Endothelial cell of umbilical vein (primary cell): ENCODE results near the gene MAPT. TPM values are rescaled to one million over a fixed set of nuclear protein-coding genes. Genes with fewer than 3 reads are reported as not detected.

ENCODE experiments used
- BruUV-seq: library from RNA; stranded (reverse); fragments of 400-500 nt; replicated peaks from 2 replicates; lab custom pipeline; 2021; lab: Mats Ljungman, UMichigan
- CTCF ChIA-PET: fragments of 300-600, 350-600 bp; sonication (Branson Sonifier 250); formaldehyde crosslinking; loops from one replicate; lab custom pipeline; 2021; ENCODE audit warnings: antibody characterized with exemption, inconsistent platforms; lab: Charles Lee
- POLR2A ChIA-PET: fragments of 300-600, 350-600 bp; sonication (Branson Sonifier 250); formaldehyde crosslinking; loops from one replicate; lab custom pipeline; 2021; ENCODE audit warnings: antibody characterized with exemption, inconsistent platforms; lab: Charles Lee
- DNase-seq: peaks from one replicate; pipeline ENCODE4 v3.0.0-alpha.2; 2011; ENCODE audit warnings: low read depth, low spot score
- FAIRE-seq: peaks from 2 replicates; lab custom pipeline; 2011; peaks lifted over from hg19 to GRCh38; lab: Jason Lieb, UNC
- H2AFZ ChIP-seq: 2 replicates; pipeline ENCODE4 v1.6.0; 2012; ENCODE audit warnings: low read depth, low read length, control low read depth, inconsistent platforms
- H3K27ac ChIP-seq: 2 replicates; pipeline ENCODE4 v1.5.1; 2011; ENCODE audit warnings: low read depth, mild to moderate bottlenecking, control low read depth, low read length, moderate library complexity; ENCODE audit not compliant: insufficient read depth
- H3K27me3 ChIP-seq, 2 experiments: 2 replicates each; pipeline versions ENCODE4 v1.6.0 to v1.6.1; 2011; ENCODE audit warnings: low read length in 2 of 2, mixed read lengths in 1 of 2; ENCODE audit not compliant: control insufficient read depth in 2 of 2, insufficient read depth in 2 of 2
- H3K36me3 ChIP-seq, 2 experiments: 2 replicates in 1 of 2; 3 replicates in 1 of 2; pipeline ENCODE4 v1.5.1; 2011; ENCODE audit warnings: low read length in 2 of 2, mild to moderate bottlenecking in 1 of 2, moderate library complexity in 1 of 2; ENCODE audit not compliant: control insufficient read depth in 2 of 2, insufficient read depth in 2 of 2; ENCODE audit errors: extremely low read depth in 1 of 2
- H3K4me1 ChIP-seq: 3 replicates; pipeline ENCODE4 v1.5.1; 2011; ENCODE audit warnings: mild to moderate bottlenecking, low read length; ENCODE audit not compliant: control insufficient read depth, insufficient read depth; ENCODE audit errors: extremely low read depth
- H3K4me2 ChIP-seq: 2 replicates; pipeline ENCODE4 v1.6.1; 2011; ENCODE audit warnings: low read length, control low read depth, mixed read lengths; ENCODE audit not compliant: insufficient read depth
- H3K4me3 ChIP-seq, 3 experiments: fragments of 200-600 bp in 1 of 3; sonication (generic), shearing (Covaris generic) in 1 of 3; replicated peaks in 1 of 3; 2 replicates each; pipeline ENCODE4 v1.5.1; 2011 to 2016; ENCODE audit warnings: control low read depth in 3 of 3, low read length in 3 of 3, mild to moderate bottlenecking in 2 of 3, inconsistent platforms in 1 of 3, low read depth in 1 of 3, moderate library complexity in 1 of 3; ENCODE audit not compliant: insufficient read depth in 1 of 3
- H3K79me2 ChIP-seq: 2 replicates; pipeline ENCODE4 v1.6.0; 2012; ENCODE audit warnings: low read length, inconsistent platforms; ENCODE audit not compliant: control insufficient read depth, insufficient read depth
- H3K9ac ChIP-seq: replicated peaks from 2 replicates; pipeline ENCODE3; 2011; ENCODE audit warnings: low read length, control low read depth; ENCODE audit not compliant: insufficient read depth; ENCODE audit errors: extremely low read depth
- H3K9me1 ChIP-seq: replicated peaks from 3 replicates; pipeline ENCODE4 v1.6.0; 2011; ENCODE audit warnings: mild to moderate bottlenecking, low read length; ENCODE audit not compliant: control insufficient read depth, insufficient read depth; ENCODE audit errors: extremely low read depth
- H3K9me3 ChIP-seq: replicated peaks from 2 replicates; pipeline ENCODE4 v1.5.1; 2012; ENCODE audit warnings: low read length, inconsistent platforms; ENCODE audit not compliant: control insufficient read depth, insufficient read depth
- H4K20me1 ChIP-seq: replicated peaks from 2 replicates; pipeline ENCODE3; 2011; ENCODE audit warnings: mild to moderate bottlenecking, low read length; ENCODE audit not compliant: control insufficient read depth, insufficient read depth; ENCODE audit errors: extremely low read depth
- CTCF ChIP-seq, 2 donors: IDR thresholded peaks; 1 replicate in 1 of 2; 2 replicates in 1 of 2; pipeline ENCODE4 v1.5.1; 2011; ENCODE audit warnings: low read length in 2 of 2, mild to moderate bottlenecking in 2 of 2, moderate library complexity in 2 of 2, control low read depth in 1 of 2, inconsistent platforms in 1 of 2, low read depth in 1 of 2; ENCODE audit not compliant: insufficient read depth in 1 of 2; ENCODE audit errors: extremely low read depth in 1 of 2
- EZH2 ChIP-seq: IDR thresholded peaks from 2 replicates; pipeline ENCODE4 v1.6.1; 2012; ENCODE audit warnings: borderline replicate concordance, low read depth, mild to moderate bottlenecking, moderate library complexity, low read length, inconsistent platforms; ENCODE audit not compliant: severe bottlenecking
- FOS ChIP-seq: IDR thresholded peaks from 2 replicates; pipeline ENCODE4 v1.6.1; 2011; ENCODE audit warnings: mild to moderate bottlenecking, low read length, moderate library complexity, borderline replicate concordance; ENCODE audit not compliant: insufficient read depth
- GATA2 ChIP-seq: IDR thresholded peaks from 2 replicates; pipeline ENCODE4 v1.7.0; 2011; ENCODE audit warnings: low read depth, mild to moderate bottlenecking, moderate library complexity, mixed read lengths, low read length; ENCODE audit not compliant: insufficient read length, insufficient read depth
- JUN ChIP-seq: IDR thresholded peaks from 2 replicates; pipeline ENCODE4 v1.6.1; 2011; ENCODE audit warnings: borderline replicate concordance, low read depth; ENCODE audit not compliant: insufficient read length, insufficient read depth
- MAX ChIP-seq: IDR thresholded peaks from 2 replicates; pipeline ENCODE4 v1.6.1; 2011; ENCODE audit not compliant: insufficient read depth, insufficient read length
- MYC ChIP-seq: IDR thresholded peaks from one replicate; pipeline ENCODE4 v1.6.1; 2011; ENCODE audit warnings: mild to moderate bottlenecking, low read depth, low read length
- POLR2A ChIP-seq: IDR thresholded peaks from 2 replicates; pipeline ENCODE4 v1.6.1; 2012; ENCODE audit warnings: low read depth, mild to moderate bottlenecking, control low read depth, low read length
- POLR2AphosphoS5 ChIP-seq: IDR thresholded peaks from 2 replicates; pipeline ENCODE4 v1.6.1; 2012; ENCODE audit warnings: low read depth, mild to moderate bottlenecking, control low read depth, low read length, moderate library complexity; ENCODE audit not compliant: insufficient read depth
- dilution Hi-C: fragments of 300-500 bp; cut with MboI; formaldehyde crosslinking; loops from one replicate; pipeline ENCODE4 v1.15.0; 2019; ENCODE audit warnings: low sequenced_read_pairs; ENCODE audit not compliant: extremely low pct_ligation_motif_present
- intact Hi-C: fragments of 100-400 bp; cut with micrococcal nuclease; formaldehyde crosslinking; loops from one replicate; pipeline ENCODE4 v1.10.0; 2022
- polyA plus RNA-seq, 4 experiments: library from polyadenylated mRNA; depleted of rRNA in 3 of 4; stranded (reverse) in 3 of 4; unstranded in 1 of 4; fragments of >200 nt; gene quantifications; 2 replicates each; pipeline versions ENCODE4 v1.2.1 to v1.2.3, GENCODE V29; 2011 to 2012; ENCODE audit warnings: missing spikeins in 1 of 4
- total RNA-seq: library from RNA; stranded (reverse); gene quantifications from 2 replicates; pipeline ENCODE4 v1.2.3, GENCODE V29; 2021

The MAPT gene
- total and polyA plus RNA-seq, 2 donors (not counting 3 experiments of a cell fraction or from before 2014, with no cell fraction given): 0.04 to 0.51 TPM

DNA sequence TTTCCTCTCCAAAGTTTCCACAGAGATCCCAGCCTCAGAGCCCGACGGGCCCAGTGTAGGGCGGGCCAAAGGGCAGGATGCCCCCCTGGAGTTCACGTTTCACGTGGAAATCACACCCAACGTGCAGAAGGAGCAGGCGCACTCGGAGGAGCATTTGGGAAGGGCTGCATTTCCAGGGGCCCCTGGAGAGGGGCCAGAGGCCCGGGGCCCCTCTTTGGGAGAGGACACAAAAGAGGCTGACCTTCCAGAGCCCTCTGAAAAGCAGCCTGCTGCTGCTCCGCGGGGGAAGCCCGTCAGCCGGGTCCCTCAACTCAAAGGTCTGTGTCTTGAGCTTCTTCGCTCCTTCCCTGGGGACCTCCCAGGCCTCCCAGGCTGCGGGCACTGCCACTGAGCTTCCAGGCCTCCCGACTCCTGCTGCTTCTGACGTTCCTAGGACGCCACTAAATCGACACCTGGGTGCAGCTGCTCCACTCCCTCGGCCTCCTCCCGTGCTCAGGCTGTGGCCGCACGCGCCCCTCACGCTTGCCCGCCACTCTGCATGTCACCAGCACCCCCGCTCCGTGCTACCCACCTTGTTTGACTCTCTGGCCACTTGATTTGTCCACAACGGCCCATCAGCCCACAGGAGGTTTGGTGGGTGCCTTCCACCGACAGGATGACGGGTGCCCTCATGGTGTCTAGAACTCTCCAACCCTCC lies 89.4 kb downstream of the MAPT start:
- Histone ChIP-seq H3K9me3 (no peaks in the 10 kb centered on the region), H3K9ac (no peak overlapping the region), H3K4me3 (no peak overlapping the region), H4K20me1 (no peaks in the 10 kb centered on the region), H2AFZ (no peak overlapping the region), H3K27me3 (peaks cover 0 to 2% of the 10 kb centered on the region in 2 experiments), H3K79me2 (no peaks in the 10 kb centered on the region), H3K9me1 (no peaks in the 10 kb centered on the region), H3K4me2 (no peak overlapping the region), H3K27ac (no peak overlapping the region), H3K4me1 (no peaks in the 10 kb centered on the region), H3K36me3 (no peaks in the 10 kb centered on the region)
- DNase-seq: no peak
- CTCF ChIA-PET: interaction anchor here (1.1 kb wide), 1 partner anchor 34 kb away, joined by 4 read pairs; no protein-coding TSS in a partner anchor
- intact Hi-C loops: no loop called here
- BruUV-seq: no TSS peak
- POLR2A ChIA-PET: no interaction called here
- no peak for FAIRE-seq
- dilution Hi-C loops: no loop called here
- no peak for TF ChIP-seq JUN
- no peak for TF ChIP-seq CTCF (IDR thresholded peaks at IDR 0.05; ENCODE audit: extremely low read depth in 1 of 2, insufficient read depth in 1 of 2, low read depth in 1 of 2, low read length in 2 of 2)
- TF ChIP-seq POLR2AphosphoS5: no peak
- no peak for TF ChIP-seq EZH2
- no peak for TF ChIP-seq GATA2
- TF ChIP-seq MAX: no peak
- no peak for TF ChIP-seq MYC
- TF ChIP-seq FOS: no peak
- TF ChIP-seq POLR2A: no peak
